ENCODE measurements around the gene EFS. TPM values are rescaled to one million over a fixed set of nuclear protein-coding genes. Genes with fewer than 3 reads are reported as not detected.

The EFS gene
- total RNA-seq, 2 experiments from 2014 or later: not detected

- BruUV-seq (replicated peaks): no TSS peak
- Histone ChIP-seq H3K79me2 (ENCODE audit: insufficient read depth, low read depth, low read length) (no peaks in the 10 kb centered on the region), H3K4me1 (ENCODE audit: insufficient read depth, low read length, poor library complexity, severe bottlenecking) (no peaks in the 10 kb centered on the region), H3K9me2 (ENCODE audit: insufficient read depth, low read length) (no peaks in the 10 kb centered on the region), H2AFZ (ENCODE audit: low read length) (no peak overlapping the region), H3K9me3 (ENCODE audit: low read length) (no peaks in the 10 kb centered on the region), H4K20me1 (ENCODE audit: insufficient read depth, low read length) (no peaks in the 10 kb centered on the region), H3K4me3 (ENCODE audit: low read depth, low read length, poor library complexity, severe bottlenecking) (no peak overlapping the region), H3K4me2 (ENCODE audit: low read length) (no peak overlapping the region), H3K36me3 (ENCODE audit: insufficient read depth, low read length) (no peaks in the 10 kb centered on the region), H3K27ac (ENCODE audit: low read depth, low read length, poor library complexity, severe bottlenecking) (no peak overlapping the region)
- TF ChIP-seq CTCF (conservative IDR thresholded peaks at IDR 0.05; ENCODE audit: low read length): no peak
- TF ChIP-seq EZH2phosphoT487 (IDR thresholded peaks at IDR 0.05; ENCODE audit: borderline replicate concordance, low read depth, low read length): no peak
- CTCF ChIA-PET (ENCODE audit: unreplicated experiment): no interaction called here
- intact Hi-C loops (cut with micrococcal nuclease; ENCODE audit: unreplicated experiment): no loop called here
- POLR2A ChIA-PET: interaction anchor here (0.6 kb wide), 1 partner anchor 1593 kb away, joined by 3 read pairs; no protein-coding TSS in a partner anchor
- DNase-seq (ENCODE audit: low spot score): no peak
Measured at GRCh38 chr14:23377573-23378563, 12.9 kb upstream of the EFS start.

GRCh38 chr14:23377198-23377550, 12.2 kb upstream of the EFS start:
- no TSS peak for BruUV-seq (replicated peaks)

More at GRCh38 chr14:23377198-23377550, 12.2 kb upstream of the EFS start:
- intact Hi-C loops (cut with micrococcal nuclease; ENCODE audit: unreplicated experiment): no loop called here
- ChIA-PET POLR2A (interaction anchor here (0.6 kb wide), 2 partner anchors 11 to 1594 kb away, joined by 3 read pairs; no protein-coding TSS in a partner anchor), CTCF (ENCODE audit: unreplicated experiment) (no interaction called here)
- H3K27ac ChIP-seq (ENCODE audit: low read depth, low read length, poor library complexity, severe bottlenecking): no peak overlapping the region
- H3K4me3 ChIP-seq (ENCODE audit: low read depth, low read length, poor library complexity, severe bottlenecking): no peak overlapping the region
- H3K36me3 ChIP-seq (ENCODE audit: insufficient read depth, low read length): no peaks in the 10 kb centered on the region
- no peaks in the 10 kb centered on the region for H3K9me3 ChIP-seq (ENCODE audit: low read length)
- no peaks in the 10 kb centered on the region for H3K9me2 ChIP-seq (ENCODE audit: insufficient read depth, low read length)
- no peak overlapping the region for H3K4me2 ChIP-seq (ENCODE audit: low read length)
- H2AFZ ChIP-seq (ENCODE audit: low read length): no peak overlapping the region
- DNase-seq (ENCODE audit: low spot score): no peak
- no peaks in the 10 kb centered on the region for H4K20me1 ChIP-seq (ENCODE audit: insufficient read depth, low read length)
- H3K79me2 ChIP-seq (ENCODE audit: insufficient read depth, low read depth, low read length): no peaks in the 10 kb centered on the region
- H3K4me1 ChIP-seq (ENCODE audit: insufficient read depth, low read length, poor library complexity, severe bottlenecking): no peaks in the 10 kb centered on the region
- no peak for TF ChIP-seq EZH2phosphoT487 (IDR thresholded peaks at IDR 0.05; ENCODE audit: borderline replicate concordance, low read depth, low read length)
- TF ChIP-seq CTCF (conservative IDR thresholded peaks at IDR 0.05; ENCODE audit: low read length): no peak

Measured in OCI-LY7 (cell line).